Loucy (cell line): ENCODE results near the gene HNRNPUL2.

Experiments used
- CTCF ChIP-seq: fragments of 200-600 bp; sonication (generic); conservative IDR thresholded peaks from 2 replicates; pipeline ENCODE4 v1.5.1; 2014; ENCODE audit warnings: mild to moderate bottlenecking, antibody characterized with exemption, low read length
- EZH2phosphoT487 ChIP-seq: fragments of 200-600 bp; IDR thresholded peaks from 2 replicates; pipeline ENCODE4 v1.6.1; 2018; ENCODE audit warnings: antibody characterized with exemption, mild to moderate bottlenecking, moderate library complexity, borderline replicate concordance

GRCh38 chr11:62687508-62688396 is 39.5 kb downstream of the HNRNPUL2 start:
- TF ChIP-seq EZH2phosphoT487, result no peak
- TF ChIP-seq CTCF, result no peak
